Skeletal muscle cell (primary cell): ENCODE data around the gene SFR1.
A peak's percentile ranks its signal among the peaks of the same experiment; 100 is the strongest.

Experiments used
- DNase-seq: peaks from one replicate; pipeline ENCODE4 v3.0.0-alpha.2; 2010; ENCODE audit warnings: low read depth
- H3K4me3 ChIP-seq: 2 replicates; pipeline ENCODE4 v1.5.1; 2011; ENCODE audit warnings: low read depth, mild to moderate bottlenecking, control low read depth, low read length, moderate library complexity

SFR1 gene

DNA sequence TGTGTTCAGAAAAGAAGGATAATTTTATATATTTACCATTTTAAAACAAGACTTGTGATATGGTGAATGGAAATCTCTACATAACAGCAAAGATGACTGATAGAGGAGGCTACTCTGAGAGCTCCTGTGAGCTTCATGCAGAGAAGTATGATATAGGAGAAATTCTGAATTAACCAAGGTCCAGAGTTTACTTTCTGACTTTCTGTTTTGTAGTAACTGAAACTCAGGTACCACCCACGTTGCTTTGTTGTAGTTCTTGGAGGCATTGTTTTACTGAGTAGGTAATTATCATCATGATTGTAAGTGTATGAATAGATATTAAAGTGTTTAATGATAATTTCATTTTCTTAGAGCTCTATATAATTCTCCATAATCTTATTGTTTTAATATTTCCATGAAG, 18.0 kb upstream of the SFR1 start:
- no peak for DNase-seq
- no peak overlapping the region for H3K4me3 ChIP-seq

DNA sequence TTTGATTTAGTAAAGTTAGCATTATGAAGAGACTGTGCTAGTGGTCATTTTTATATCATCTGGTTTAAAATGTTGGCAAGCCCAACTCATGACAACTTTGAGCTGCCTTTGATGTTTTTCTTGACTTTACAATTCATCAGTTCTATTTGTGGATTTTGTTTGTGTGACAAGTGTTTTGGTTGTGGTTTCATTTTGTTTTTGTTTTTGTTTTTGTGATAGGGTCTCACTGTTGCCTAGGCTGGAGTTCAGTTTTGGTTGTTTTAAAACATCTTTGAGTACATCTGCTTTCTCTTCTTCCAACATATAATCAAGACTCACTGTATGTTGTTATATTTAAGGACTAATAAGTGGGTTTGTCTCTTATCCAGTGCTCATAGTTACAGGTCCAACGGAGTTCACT, 17.6 kb upstream of the SFR1 start:
- DNase-seq: no peak
- no peak overlapping the region for H3K4me3 ChIP-seq

DNA sequence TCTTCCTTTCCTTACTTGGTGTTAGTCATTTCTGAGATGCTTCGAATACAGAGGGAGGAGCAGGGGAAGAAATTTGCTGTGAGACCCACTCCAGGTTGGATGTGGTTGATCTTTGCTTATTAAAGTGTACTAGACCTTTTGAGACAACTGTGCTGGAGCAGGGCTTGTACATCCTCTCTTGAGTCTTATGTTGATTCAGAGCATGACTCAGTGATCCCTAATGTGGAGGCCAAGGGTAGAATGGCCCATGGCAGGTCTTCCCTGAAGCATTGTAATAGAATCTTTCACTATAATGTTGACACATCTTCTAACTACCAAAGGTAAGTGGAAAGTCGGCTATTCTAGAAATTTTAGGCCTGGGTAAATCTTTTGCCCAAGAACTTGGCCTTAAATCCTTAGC, 17.0 kb upstream of the SFR1 start:
- DNase-seq: no peak
- H3K4me3 ChIP-seq: no peak overlapping the region

DNA sequence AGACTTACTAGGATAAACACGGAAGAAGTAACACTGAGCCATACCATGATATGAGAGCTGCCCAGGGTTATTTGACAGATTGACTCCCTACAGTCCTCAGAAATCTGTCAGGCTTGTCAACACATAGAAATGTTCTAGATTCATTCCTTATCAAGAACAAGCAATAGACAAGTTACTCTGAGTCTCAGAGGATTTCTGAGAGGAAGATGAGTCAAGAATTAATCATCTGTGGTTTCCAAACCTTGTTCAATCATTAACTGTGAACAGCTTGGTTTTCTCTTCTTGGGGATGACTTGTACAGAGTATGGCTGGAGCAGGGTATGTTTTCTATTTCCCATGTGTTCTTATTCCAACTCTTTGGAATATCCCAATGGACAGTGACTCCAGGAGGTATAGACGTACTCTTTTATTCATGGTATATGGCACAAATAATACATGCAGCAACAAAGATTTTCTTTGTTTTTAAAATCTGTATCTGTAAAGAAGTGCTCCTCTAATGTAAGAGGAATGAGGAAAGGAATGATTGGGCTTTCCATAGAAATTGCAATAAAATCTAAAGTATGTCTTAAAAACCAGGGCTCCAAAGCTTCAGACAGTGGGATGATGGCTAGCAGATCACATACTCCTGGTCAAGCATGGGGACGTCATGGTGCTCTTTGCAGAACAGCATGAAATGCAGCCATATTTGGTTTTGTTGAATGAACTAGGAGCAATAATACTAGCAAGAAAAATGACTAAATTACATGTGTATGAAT, 11.9 kb upstream of the SFR1 start:
- H3K4me3 ChIP-seq: no peak overlapping the region
- peak; percentile 72 for DNase-seq

DNA sequence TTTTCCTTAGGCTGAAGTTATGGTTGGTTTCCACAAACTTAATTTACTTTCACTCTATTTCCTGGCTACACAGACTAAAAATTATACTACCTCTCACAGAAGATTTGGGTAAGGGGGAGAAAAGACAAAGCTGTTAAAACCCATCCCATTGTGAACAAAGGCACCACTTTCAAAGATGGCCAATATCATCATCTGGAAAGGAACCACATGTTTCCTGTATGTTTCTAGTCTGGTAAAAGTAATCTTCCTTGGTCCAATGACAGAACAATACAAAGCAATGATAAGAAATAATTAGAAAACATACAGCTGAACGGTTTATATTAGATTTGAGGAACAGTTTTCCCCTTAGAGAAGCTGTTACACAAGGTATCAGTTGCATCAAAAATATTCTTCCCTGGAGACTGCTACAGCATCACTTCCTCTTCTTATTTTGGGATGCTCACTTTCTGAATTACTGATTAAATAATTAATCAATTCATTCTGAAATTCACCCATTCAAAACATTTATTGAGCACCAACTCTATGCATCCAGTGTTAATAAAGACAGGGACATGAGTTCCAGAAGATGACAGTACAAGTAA, 8.5 kb upstream of the SFR1 start:
- no peak for DNase-seq
- no peak overlapping the region for H3K4me3 ChIP-seq

DNA sequence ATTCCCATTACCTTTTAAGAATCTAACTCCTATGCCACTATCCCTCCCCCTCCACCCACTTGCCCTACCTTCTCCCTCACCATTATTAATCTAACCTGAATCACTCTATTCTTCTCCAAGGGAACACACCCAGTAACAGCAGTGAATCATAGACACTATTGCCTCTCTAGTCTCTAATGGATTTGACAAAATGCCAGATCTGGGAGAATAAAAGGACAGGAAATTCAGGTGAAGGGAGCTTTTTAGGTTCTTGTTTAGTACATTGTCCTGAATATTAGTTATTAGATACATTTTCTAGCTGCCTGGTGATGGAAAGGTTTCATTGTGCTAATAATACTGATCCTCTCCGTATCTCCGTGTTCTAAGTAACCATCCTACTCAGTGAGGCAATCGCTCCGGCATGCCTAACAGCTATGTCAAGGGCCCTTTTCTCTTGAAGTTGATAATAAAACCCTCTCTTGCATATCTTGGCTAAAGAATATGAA, 4.1 kb upstream of the SFR1 start:
- DNase-seq: no peak
- H3K4me3 ChIP-seq: no peak overlapping the region

DNA sequence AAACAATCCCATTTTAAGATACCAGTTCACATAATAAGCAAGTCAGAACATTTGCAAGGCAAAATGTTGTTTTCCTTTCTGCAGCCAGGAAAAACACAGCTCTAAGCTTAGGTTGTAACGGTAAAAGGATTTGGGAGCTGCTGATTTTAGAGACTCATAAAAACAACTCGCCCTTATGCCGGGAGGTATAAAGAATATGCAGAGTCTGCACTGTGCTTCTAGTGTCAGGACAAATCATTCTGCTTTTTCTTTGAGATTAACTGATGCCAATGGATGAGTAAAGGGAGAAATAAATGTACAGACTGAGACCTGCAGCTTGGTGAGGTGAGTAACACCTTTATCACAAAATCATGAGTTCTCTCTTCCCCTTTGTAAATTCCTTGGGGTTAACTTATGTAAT, 2.0 kb upstream of the SFR1 start:
- H3K4me3 ChIP-seq: no peak overlapping the region
- no peak for DNase-seq

DNA sequence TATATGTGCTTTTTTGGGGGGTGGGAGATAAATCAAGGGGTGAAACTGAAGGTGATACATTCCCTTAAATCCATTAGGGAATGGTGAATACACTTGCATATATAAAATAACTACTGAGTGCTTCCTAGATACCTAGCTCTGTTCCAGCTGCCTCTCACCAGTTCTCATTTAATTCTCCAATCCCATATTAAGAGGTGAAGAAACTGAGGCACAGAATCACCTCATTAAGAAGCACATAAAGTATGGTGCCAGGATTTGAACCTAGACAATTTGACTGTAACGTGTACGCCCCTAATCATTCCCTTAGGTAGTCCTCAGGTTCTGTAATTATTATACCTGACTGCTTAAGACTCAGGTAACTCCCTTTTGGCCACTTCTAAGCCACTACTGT, 1.5 kb upstream of the SFR1 start:
- no peak for DNase-seq
- H3K4me3 ChIP-seq: peak overlapping the region; percentile 76

DNA sequence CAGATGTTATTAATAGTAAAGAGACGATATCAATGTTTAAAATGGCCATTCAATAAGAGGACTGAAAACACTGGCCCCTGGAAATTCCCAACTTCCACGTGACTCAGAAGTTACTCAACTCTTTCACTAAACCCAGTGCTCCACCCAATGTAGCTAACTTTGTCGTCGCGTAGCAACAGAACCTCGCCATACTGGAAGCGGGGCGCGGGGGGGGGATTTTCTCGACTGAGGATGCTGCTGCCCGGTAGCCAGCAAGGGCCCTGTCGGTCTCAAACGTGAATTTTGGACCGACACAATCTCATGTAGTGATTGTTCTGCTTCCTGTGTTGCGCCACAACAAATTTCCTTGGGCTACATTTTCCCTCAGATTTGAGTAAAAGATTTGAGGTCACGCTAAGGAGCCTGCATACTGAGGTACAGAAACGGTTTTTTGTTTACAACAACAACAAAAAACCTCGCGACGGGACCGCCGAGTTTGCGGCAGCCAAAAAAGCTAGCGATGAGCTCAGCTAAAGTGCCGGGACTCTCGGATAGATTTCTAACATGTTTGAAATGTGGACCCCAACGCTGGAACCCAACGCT, 977 bp upstream of the SFR1 start:
- DNase-seq: peak; percentile 78
- peak overlapping the region; percentile 76 for H3K4me3 ChIP-seq

DNA sequence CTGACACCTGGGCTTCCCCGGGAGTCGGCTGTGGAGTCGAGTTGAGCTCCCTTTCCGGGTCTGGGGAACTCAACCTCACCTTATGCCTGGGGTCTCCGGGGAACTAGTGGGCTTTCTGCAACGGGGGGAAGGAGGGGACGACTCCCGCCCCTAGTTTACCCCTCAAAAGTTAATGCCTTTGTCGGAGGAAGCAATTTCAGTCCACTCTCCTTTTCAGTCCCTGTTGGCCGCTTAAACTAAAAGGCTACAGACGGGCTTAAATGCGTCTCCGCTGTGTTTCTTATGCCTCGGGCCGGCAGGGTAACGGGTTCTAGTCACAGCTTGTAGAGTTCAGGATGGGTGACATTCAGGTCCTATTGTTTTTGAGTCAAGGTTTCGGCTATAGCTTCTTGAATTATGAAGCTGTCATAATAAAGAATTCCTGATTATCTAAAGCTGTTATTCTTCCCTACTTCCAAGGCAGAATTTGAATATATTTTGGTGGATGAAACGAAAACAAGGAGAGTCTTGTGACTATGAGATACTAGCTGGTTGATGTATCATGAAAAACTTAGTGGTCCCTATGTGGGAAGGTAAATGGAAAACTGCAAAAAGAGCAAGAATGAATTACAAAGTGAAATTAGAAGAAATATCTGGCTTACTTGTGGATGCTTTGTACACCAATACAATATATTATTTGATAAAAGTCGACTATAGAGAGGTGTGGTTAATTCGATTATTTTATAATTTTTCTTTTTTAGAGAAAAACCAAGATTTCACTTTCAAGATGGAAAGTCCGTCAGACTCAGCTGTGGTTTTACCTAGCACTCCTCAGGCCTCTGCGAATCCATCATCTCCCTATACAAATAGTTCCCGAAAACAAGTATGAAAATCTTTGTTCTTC, 495 bp downstream of the SFR1 start:
- no peak for DNase-seq
- H3K4me3 ChIP-seq: peak overlapping the region; percentile 76

DNA sequence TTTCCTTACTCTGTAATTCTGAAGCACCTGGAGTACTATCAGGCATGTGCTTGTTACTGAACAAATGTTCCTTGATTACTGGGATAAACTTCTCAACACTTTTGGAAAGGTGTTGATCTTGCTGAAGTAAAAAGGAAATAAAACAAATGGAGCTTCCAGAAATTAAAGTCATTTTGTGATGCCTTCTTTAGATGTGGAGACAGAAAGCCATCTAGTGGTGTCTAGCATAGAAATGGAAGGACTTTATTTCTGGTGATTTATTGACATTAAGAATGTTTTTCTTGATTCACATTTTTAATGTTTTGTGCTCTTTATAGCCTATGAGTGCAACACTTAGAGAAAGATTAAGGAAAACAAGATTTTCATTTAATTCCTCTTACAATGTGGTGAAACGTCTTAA, 1.4 kb downstream of the SFR1 start:
- H3K4me3 ChIP-seq: no peak overlapping the region
- no peak for DNase-seq

DNA sequence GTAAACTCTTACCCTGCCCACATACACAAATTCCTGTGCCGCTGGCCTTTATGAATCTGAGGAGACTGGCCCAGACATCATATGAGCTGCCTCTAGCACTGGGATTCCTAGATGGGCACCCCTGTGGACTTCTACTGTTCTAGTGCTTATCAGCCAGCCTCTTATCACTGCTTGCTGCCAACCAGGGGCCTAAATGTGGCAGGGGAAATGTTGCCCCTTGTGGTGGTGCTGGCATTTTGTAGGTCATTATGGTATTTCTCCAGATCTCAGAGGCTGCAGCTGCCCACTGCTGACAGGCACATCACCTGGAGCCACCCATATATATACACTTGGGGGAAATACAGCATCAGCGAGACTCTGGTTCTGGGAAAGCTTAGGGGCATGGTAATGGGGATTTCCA, 5.4 kb downstream of the SFR1 start:
- no peak overlapping the region for H3K4me3 ChIP-seq
- no peak for DNase-seq

DNA sequence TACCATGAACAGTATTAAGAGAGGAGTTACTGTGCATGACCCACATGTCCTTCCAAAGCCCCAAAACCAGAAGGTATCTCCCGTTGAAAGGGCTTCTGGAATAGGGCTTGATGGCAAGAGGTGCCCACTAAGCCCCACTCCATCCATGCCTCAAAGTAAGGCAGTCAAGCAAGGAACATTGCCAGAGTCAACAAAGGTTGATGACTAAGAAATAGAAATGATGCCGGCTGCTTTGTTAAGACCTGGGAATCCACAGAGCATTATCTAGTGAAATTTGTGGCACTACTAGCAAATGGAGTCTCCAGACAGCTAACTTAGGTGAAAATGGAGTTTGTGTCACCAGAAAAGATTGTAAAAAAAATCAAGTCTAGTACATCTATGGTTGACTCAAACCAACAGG, 6.2 kb downstream of the SFR1 start:
- H3K4me3 ChIP-seq: no peak overlapping the region
- DNase-seq: no peak

DNA sequence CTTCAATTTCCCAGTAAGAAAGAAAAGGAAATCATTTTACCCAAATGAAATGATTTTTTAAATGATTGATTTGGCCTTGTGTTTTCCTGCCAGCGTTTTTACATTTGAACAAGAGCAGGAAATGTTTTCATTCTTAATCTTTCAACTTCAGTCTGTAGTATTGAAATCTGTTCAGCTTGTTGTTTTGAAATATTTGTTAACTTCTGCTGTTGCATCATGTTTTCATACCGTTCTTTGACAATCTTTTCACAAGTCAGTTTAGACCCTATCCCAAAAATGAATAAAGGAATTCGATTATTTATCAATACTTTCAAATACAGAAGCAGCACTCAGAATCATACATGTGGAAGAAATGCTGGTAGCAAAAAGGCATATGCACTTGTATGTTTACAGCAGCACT, 8.1 kb downstream of the SFR1 start:
- DNase-seq: no peak

DNA sequence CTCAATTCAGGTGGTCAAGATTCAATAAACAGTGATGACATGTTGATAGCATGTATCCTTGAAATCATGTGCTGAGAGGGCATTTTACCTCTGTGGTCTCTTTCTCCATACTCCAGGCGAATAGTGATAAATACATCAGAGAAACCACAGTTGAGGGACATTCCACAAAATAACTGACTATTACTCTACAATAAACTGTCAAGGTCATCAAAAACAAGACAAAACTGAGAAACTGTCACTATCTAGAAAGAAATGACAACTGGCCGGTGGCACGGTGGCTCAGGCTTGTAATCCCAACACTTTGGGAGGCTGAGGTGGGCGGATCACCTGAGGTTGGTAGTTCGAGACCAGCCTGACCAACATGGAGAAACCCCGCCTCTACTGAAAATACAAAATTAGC, 16.2 kb downstream of the SFR1 start:
- no peak for DNase-seq
- H3K4me3 ChIP-seq: no peak overlapping the region

More for the DNA sequence above, 8.1 kb downstream of the SFR1 start:
- no peak overlapping the region for H3K4me3 ChIP-seq

DNA sequence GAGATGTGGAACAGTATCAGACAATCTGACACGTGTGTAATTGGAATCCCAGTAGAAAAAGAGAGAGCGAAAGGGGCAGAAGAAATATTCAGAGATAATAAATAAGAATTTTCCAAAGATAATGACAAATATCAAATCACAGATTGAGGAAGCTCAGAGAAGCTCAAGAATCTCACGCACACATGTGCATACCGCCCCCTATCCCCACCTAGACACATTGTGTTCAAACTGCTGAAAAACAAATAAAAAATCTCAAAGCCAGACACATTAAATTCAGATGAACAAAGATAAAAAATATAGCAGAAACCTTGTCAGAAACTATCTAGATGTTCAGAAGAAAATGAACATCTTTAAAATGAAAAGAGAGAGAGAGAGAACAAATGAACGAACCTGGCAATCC, 17.2 kb downstream of the SFR1 start:
- no peak overlapping the region for H3K4me3 ChIP-seq
- DNase-seq: no peak

DNA sequence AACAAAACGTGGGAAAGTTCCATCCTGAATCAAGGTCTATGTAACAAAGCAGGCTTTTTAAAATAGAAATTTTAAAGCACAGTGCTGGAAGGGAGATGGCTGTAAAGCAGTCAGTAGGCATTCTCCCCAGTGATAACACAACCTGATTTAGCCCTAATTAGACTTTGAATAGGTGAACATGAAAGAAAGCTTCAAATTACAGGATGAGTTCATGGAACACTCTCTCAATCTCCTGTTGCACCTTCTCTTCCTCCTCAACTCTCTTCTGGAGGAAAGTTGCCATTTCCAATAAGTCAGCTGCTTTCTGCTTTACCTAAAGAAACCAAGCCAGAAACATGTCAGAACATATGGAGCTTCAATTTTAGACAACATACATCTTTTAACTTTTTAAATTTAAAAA, 20.1 kb downstream of the SFR1 start:
- DNase-seq: no peak
- no peak overlapping the region for H3K4me3 ChIP-seq

DNA sequence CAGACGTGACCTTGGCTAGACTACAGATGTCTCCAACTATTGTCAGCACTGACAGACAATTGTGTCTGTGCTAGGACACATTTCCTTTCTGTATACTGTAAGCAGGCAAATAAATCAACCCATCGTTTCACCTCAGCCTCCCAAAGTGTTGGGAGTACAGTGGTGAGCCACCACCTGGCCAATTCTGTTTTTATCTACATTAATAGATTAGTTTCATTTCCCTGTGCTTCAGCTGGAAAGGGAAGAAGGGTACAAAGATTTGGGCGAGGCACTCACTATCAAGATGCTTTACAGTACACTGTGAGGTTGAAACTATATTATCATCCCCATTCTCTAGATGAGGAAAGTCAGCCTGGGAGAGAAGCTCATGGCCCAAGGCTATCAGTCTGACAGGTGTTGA, 21.9 kb downstream of the SFR1 start:
- H3K4me3 ChIP-seq: no peak overlapping the region
- DNase-seq: no peak

DNA sequence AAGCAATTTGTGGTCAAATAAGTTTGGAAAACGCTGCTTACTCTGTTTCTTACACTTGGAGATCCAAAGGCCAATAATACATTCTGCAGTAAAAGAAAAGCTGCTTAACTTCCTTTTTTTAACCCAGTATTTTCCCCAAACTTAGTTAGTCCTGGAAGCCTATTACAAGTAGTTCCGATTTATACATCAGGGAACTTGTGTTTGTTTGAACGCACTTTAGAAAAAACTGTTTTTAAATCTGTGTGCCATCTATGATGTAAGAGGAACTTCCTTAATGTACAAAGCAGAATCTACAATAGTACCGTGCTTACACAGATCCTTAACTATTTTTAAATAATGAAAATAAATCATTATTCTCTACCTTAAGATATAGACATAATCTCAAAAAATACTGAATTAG, 23.0 kb downstream of the SFR1 start:
- DNase-seq: no peak
- H3K4me3 ChIP-seq: no peak overlapping the region

DNA sequence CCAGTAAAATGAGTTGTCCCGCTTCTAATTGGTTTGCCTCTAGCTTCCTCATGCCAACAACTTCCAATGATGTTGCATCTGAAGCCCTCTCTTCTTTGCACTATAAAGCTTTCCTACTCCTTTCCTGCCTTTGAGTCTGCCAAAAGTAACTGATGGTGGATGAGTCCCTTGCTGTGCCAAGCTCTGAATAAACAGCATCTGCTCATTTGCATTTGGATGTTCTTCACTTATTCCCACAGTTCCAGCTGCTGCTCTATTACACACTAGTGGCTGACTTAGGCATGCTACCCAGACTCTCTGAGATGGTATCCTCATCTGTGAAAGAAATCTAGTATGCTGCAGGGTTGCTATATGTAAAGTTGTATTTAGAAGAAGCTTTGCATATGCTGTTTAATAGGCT, 24.9 kb downstream of the SFR1 start:
- no peak overlapping the region for H3K4me3 ChIP-seq
- DNase-seq: no peak
